HUDEP-2 (cell line): ENCODE data around the gene PTPRM.

ENCODE experiments used
- DNase-seq, 76 experiments: peaks; one replicate each; lab custom pipeline; 2025; ENCODE audit not compliant: unreplicated experiment in 76 of 76; lab: John Stamatoyannopoulos, UW

PTPRM gene

DNA sequence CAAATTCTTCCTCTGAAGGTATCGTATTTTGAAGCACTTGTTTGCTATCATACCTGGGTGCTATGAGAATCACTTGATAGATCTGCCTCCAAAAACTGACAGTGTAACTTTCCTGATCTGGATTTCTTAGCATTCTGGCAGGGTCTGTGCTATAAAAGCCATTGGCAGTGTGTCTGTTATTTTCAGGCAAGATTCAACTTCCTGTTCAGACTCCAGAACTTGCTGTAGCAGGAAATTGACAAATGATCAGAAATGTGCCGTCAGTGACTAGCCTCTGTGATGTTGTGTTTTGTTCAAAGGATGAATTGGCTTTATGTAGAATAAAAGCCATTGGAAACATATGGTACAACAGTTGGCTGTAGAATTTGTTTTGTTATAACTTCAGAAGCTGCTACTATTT is 273.3 kb downstream of the PTPRM start:
- DNase-seq, result no peak

DNA sequence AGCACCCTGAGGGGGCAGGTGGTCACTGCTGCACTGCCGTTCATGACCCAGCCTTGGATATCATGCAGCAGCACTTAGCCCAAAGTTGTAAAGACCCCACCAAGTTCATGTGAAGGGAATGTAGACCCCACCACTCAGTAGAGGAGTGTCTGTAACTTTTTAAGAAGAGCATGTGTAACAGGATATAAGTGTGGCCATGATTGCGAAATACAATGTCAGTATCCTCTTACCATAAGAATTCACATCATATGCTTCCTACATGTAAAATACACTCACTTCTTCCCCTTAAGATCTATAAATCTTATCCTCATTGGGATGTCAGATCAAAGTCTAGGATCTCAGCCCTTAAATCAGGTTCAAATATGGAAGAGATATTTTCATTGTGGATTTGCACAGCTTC is 276.9 kb downstream of the PTPRM start:
- no peak for DNase-seq

DNA sequence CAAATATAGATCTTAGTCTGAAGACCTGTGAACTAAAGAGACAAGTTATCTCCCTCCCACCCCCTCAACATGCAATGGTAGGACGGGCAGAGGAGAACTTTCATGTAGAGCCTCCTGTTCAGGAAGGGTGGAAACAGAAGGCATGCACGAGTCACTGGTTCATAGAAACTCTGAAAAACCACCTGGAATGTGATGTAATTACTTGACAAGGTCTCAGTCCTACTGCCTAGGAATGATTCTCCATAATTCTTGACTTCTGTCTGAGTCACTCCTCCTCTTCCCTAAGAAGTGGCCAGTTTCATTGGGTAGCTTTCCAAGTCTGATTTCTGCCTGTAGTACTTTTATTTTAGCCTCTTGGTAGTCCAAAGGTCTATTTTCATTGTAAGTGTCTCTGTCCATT is 277.3 kb downstream of the PTPRM start:
- no peak for DNase-seq

DNA sequence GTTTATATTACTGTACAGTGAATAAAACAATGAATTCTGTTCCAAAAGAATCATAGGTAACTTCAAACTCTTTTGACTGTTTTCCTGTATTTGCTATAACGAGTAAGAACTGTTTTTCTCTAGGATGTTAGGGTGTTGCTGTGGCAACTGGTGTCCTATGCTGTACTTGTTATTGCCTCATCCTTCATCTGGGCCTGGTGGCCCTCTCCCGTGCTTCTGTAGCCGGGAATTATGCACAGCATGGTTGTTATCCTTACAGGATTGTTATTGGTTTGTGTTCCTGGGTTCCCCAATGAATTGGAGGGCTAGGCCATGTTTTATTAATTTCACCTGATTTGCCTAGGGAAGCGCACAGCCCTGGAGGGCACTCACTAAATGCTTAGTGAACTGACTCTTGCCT is 279.2 kb downstream of the PTPRM start:
- no peak for DNase-seq

DNA sequence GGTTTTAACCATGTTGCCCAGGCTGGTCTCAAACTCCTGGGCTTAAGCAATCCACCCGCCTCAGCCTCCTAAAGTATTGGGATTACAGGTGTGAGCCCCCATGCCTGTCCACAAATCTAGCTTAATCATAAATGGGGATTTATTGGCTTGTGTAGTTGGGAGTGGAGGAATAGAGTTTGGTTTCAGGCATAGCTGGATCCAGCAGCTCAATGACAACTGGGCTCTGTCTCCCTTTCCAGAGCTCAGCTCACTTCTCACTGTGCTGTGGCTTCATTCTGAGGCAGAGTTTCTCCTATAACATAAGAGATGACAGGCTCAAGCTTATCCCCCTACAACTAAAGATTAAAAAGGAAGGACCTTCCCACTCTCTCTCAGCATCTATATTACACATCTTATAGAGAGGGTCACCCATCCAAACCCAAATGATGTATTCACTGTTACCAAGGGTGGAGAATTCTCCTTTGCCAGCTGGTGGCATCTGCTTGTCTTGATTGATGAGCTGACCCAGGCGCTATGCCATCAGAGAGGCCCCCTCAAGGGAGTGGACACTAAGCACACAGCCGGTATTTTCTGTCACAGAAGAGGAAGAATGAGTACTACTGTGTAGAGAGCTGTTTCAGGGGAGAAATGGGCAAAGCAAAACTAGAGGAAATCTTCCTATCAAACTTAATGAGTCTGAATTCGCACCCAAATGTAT is 280.4 kb downstream of the PTPRM start:
- DNase-seq, result no peak

DNA sequence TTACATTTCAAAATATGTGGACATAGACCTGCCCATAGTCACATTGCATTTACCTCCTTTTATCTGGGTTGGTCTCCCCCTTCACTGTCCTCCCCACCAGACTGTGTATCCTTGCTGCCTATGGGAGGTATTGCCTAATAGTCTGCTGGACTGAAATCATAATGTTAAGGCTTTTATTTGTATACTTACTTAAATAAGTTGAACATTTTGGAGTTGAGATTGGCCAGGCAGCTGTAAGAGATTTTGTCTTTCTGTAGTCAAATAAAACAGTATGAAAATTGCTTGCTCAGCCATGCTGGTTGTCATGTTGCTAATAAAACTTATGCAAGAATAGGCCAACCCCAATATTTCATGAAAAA is 280.9 kb downstream of the PTPRM start:
- no peak for DNase-seq

DNA sequence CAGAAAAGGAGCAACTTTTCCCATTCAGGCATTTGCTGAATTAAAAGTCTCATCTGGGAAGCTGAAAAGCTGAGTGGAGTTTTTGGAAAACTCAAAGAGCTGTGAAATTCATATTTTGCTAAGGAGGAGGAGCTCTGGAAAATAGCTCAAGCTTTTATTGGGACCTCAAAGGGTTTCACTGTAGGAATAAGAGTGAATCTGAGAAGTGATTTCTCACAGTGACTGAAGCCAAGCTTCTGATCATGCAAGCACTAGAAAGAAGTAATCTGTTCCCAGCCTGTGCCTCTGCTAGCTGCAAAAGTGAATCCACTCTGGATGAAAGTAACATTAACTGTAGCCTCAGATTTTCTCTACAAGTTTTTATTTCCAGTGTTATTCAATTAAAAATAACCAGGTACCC is 283.3 kb downstream of the PTPRM start:
- no peak for DNase-seq

DNA sequence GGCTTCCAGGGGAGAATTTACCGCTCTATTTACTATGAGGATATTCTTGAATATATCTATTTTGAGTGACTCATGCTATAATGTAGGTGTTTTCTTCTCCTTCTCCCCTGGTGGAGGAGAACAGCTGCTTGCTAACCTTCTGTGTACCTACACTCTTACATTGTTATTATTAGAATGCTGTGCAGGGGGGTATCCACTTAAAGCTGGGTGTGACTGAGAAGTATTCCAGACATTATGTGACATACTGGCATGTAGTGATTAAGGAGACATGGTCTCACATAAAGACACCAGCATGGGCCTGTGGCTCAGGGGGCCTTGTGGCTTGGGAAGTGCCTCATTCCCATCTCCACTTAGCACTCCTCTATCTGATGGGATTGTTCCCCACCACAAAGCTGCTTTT is 287.9 kb downstream of the PTPRM start:
- DNase-seq, result no peak

DNA sequence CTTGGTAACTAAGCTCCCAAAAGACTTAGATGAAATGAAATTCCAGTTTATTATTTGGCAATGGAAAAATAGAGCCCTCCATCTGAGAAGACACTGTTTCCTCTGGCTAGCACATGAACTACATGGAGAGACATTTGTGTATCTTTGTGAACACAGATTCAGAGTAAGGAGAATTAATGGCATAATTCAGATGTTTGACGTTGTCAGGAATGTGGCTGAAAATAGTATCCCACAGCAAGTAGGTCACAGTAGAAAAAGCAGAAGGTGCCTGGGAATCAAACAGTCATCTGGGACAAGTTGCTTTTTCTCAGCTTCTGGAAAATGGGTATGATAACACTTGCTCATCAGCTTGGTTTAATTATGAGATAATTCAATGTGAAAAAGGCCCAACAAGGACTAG is 288.6 kb downstream of the PTPRM start:
- no peak for DNase-seq

DNA sequence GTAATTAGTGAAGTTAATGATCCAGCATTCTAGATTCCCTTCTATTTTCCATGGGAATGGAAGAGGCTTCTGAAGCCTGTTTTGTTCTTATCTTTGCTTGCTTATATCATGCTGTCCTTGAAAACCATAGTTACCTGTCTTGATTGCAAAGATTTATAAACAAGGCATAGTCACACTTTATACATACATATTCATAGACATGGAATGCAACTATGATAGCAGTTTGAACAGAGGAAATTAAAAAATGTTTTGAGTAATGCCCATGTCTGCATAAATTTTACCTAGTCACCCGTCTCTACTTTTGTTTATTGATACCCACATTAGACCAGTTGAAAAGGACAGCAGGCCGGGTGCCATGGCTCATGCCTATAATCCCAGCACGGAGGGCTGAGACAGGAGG is 289.0 kb downstream of the PTPRM start:
- no peak for DNase-seq

DNA sequence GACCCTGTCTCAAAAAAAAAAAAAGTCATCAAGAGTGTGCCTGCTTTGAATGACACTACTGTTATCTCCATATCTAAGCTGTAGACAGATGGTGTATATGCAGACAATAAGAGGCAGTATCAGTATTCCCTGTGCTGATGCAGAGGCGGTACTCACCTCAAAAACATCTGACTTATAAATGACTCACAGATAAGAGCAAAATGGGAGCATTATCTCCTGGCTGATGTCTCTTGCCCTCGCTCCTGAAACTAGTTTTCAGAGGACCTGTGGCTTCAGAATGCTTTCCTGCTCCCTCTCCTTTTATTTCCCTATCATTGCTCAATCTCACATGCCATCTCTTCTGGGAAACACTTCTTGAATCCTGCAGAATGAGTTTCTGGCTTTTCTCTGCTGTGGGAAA is 289.6 kb downstream of the PTPRM start:
- no peak for DNase-seq

DNA sequence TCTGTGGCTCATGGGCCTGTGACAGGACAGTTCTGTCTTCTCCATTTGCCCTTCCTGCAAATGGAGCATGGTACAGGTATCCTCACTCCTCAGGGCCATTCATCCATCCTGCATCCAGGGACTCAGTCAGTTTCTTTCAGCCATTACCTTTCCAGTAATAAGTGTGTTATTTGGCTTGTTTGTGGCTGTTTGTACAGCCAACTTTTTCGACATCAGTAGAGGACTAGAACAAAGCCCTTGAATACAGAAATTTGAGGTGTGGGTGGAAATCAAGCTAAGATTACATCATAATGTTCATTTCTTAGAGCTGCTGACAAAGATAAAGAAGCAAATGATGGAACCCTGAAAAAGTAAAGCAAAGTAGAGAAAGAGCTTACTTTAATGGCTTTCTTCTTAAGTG is 290.4 kb downstream of the PTPRM start:
- DNase-seq, result no peak

DNA sequence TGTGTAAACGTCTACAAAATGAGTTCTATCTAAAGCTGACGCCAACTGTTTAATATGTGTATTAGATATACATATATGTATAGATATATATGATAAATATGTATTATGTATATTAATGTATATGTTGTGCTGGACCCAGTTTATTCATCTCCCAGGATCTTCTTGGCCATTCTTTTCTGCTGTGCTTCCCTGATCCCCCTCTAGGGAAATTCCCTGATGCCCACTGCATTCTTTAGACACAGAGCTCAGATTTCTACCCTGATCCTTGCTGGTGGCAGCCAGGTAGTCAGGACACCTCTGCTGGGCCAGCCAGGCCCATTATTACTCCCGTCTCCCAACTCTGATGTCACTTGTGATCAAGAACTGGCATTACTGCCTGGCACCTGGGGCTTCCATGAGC is 292.0 kb downstream of the PTPRM start:
- no peak for DNase-seq

DNA sequence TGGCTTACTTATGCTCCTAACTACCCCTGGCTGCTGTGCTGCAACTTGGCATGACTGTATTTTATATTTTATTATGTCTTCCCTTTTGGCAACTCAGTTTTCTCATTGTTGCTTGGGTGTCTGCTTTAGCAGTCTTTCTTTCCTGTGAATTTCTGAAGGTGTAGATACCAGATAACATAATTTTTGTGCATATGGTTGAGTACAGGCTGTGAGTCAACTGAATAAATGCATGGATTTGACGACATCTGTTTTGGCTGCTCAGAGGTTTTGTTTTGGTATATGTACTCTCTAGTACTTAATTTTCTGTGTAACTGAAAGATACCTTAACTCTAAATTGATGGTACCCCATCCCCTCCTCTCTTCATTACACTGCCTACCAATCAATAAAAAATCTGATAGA is 303.1 kb downstream of the PTPRM start:
- no peak for DNase-seq

DNA sequence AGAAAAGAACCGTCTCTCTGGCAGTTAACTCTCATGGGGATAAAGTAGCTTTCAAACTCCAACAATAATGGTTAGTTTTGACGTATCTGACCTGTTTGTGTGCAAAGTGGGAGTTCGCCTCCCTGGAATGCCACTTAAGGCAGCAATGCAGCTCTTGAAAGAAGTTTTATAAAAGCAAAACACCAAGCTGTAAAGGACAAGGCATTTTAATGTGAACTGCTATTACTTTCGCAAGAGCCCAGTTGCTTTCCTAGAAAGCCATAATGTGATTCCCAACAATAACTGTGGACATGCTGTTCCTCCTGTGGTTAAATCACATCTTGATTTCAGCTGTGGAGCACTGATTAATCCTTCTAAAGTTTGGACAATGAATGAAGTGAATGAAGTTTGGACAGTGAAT is 303.7 kb downstream of the PTPRM start:
- DNase-seq, result no peak

DNA sequence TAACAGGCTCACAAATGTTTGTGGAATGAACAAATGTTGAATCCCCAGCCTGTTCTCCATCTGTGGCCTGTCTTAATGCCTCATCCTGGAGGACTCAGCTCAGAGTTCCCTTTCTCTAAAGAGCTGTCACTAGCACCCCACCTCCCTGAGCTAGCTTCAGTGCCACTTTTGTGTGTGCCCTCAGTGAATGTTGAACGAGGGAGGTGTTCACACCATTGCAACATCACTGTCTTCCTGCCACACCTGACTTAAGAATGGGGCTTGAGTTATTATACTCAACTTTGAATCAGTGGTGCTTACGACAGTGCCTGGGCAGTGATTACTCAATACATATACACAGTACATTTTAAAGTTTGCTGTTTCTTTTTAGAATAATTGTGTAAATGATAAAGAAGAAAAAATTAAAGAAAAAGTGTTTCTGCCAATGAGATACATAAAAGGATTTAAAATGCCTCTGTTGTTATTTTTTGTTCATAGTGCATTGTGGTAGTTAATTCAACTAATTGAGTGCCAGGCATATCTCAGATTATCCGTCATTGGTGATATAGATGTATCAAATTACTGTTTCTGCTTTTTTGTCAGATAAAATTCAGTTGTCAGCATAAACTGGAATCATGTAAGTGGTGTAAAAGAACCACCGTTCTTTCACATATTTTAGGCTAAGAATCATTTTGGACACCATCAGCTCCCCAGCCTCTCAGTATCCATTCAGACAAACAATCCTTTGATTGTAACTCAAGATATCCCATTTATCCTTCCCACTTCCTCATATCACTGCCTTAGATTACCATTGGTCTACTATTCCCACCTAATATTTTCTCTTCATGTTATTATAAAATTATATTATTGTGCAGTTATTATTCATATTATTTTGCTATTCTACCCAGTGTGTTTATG is 304.7 kb downstream of the PTPRM start:
- no peak for DNase-seq

DNA sequence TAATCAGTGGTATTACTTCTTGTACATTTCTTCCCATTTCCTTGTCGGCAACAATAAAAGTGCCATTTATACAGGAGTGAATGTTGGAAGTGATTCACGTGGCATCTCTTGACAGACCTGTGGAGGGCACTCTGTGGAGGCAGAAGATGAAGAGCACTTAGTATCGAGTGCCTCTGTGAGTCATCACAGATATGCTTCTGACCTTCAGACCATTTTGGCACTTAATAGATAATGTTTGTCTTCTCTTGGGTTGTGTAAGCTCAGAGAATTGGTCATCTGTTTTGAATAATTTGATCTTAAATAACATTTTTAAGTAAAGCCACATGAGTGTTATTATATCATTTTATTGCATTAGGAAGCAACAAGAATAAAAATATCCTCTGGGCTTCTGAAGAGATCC is 305.5 kb downstream of the PTPRM start:
- DNase-seq, result peak in 2 of 76 experiments; percentile 5 to 6

DNA sequence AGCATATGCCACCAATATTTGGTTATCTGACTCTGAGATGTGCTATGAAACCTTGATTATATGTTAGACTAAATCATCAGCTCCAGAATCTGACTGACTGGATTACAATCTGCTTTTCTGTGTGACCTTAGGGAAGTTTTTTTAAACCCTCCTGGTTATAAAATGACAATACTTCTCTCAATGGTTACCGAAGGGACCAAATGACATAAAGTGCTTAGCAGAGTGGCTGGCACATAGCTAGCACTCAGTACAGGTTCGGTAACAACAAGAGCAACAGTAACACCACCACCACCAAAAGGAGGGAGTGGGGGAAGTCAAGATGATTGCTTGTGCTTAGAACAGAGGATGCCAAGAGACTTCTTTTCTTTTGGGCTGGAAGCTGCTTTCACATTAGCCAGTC is 306.2 kb downstream of the PTPRM start:
- no peak for DNase-seq

DNA sequence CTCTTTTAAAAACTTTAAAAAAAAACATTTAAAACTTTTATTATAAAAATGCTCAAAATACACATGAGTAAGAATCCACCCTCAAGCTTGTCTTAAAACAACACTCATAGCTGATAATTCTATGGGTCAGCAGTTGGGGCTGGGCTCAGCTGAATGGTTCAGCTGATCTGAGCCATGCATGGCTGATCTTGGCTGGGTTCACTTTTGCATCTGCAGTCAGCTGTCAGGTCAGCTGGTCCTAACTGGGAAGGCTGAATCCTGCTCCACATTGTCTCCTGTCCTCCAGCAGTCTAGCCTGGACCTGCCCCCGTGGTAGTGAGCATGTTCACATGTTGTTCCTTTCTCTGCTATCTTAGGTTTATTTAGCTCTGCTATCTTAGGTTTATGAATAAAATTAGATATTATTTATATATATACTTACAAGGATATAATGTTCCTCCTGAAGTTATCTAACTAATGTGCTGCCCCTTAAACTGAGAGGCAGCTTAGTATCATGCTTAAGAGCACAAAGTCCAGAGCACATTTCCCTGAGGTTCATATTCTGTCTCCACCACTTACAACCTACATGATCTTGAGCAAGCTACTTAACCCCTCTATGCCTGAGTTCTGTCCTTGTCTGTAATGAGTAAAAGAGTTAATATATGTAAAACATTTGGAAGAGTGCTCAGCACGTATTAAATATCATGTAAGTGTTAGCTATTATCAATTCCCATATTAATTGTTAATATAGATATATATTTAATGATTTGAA is 309.4 kb downstream of the PTPRM start:
- no peak for DNase-seq

DNA sequence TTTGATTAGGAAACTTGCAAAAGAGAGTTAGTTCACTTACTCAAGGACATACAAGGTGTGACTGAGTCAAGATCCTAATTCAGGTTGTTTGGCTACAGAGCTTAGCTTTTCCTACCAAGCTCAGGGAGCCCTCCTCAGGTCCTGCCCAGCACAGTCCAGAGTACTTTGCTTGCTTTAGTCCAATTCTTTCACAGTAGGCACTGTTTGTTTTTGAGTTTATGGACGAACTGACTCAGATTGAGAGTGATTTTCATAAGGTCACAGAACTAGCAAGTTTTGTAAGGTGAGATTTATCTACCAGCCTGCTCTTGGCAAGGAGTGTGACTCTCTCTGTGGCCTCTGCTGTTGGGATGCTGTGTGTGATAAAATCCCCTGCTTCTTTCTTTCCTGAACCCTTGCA is 310.5 kb downstream of the PTPRM start:
- no peak for DNase-seq
